C4-2B (cell line): Measurements from ENCODE around the gene SCAMP4.
"Not testable (repeated sequence)": the region's sequence is repeated elsewhere in the genome, so short reads cannot be mapped to it uniquely, and the experiment has no call there.

Experiments used
- H3K27ac ChIP-seq: fragments of 450-650 bp; 2 replicates; pipeline ENCODE4 v1.5.1; 2017
- ZFX ChIP-seq: fragments of 450-650 bp; IDR thresholded peaks from 2 replicates; pipeline ENCODE4 v1.6.1; 2017
- TF ChIP-seq, protein P1 (sequence below): fragments of 450-650 bp; conservative IDR thresholded peaks from 2 replicates; pipeline ENCODE4 v1.5.1; 2017; ENCODE audit warnings: mild to moderate bottlenecking

The SCAMP4 gene

DNA sequence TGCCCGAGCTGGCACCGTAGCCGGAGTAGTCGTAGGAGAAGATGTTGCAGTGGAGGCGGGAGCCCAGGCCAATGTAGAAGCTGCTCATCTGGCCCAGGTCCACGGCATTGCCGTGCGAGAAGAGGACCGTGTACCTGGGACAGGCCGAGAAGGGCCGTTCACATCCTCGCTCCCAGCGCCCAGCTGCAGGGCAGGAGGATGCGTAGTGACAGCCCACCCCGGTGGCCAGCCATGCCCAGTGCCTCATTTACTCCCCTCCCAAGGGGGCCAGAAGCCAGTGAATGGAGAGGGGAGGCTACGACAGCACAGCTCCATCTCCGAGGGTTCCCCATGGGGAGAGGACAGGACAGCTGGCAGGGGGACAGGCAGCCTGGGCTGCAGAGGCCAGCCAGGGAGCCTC lies 25.2 kb upstream of the SCAMP4 start:
- not testable (repeated sequence) for H3K27ac ChIP-seq

DNA sequence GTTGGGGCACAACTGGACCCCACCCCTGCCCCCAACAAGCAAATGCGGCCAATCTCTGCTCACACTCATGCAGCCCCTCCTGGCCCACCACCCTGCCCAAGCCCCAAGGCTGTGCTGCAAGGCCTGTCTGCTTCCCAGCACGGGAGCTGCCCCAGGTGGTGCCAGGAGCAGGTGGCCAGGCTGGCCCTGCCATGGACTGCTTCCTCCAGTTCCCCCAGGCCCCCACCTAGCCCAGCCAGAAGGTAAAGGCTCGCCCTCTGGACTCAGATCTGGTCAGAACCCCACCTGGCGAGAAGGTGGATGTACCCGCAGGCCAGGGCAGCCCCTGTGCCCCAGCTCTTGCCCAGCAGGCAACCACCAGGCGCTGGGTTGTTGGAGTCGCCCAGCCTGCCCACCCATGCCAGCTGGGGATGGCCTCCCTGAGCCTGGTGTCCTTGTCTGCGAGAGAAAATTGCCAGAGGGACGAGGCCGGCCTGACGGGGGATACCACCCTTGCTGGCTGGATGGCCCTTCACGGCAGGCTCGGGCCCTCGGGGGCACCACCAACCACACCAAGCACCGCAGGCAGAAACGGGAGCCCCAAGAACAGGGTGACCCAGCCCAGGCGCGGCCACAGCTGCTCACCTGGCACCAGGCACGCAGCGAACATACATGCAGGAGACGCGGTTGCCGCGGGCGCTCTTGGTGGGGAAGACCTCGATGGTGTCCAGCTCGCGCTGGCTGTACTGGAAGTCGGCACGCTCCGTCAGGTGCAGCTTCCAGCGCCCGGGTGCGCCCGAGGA lies 24.4 kb upstream of the SCAMP4 start:
- H3K27ac ChIP-seq: no peak overlapping the region
- TF ChIP-seq, protein P1, sequence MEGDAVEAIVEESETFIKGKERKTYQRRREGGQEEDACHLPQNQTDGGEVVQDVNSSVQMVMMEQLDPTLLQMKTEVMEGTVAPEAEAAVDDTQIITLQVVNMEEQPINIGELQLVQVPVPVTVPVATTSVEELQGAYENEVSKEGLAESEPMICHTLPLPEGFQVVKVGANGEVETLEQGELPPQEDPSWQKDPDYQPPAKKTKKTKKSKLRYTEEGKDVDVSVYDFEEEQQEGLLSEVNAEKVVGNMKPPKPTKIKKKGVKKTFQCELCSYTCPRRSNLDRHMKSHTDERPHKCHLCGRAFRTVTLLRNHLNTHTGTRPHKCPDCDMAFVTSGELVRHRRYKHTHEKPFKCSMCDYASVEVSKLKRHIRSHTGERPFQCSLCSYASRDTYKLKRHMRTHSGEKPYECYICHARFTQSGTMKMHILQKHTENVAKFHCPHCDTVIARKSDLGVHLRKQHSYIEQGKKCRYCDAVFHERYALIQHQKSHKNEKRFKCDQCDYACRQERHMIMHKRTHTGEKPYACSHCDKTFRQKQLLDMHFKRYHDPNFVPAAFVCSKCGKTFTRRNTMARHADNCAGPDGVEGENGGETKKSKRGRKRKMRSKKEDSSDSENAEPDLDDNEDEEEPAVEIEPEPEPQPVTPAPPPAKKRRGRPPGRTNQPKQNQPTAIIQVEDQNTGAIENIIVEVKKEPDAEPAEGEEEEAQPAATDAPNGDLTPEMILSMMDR: no peak
- TF ChIP-seq ZFX: no peak

DNA sequence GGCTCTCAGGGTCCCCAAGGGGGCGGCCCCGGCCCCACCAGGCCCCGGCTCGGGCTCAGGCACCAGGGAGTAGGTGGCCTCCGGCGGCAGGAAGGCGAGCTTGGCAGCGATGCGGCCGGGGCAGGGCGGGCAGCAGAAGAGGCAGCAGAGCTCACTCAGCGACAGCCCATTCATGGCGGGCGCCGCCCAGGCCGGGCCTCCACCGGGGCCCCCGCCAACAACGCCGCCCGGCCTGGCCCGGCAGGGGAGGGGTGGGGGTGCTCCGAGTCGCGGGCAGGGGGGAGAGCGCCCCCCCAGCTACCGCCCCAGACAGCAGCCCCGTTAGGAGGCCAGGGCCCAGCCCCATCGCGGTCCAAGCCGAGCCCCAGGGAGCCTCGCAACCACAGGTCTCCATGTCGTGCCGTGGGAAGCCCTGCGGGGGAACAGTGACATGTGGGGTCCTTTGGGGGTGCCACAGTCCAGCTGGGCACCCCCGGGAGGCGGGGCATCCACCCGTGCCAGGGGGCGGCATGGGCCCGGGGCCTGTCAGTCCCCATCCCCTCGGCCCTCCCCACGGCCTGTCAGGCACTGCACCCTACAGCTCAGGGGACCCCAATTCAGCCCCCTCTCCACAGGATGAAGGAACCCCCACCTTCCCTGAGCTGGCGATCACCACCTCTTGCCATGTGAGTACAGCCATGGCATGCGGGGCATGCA lies 23.7 kb upstream of the SCAMP4 start:
- H3K27ac ChIP-seq: not testable (repeated sequence)

DNA sequence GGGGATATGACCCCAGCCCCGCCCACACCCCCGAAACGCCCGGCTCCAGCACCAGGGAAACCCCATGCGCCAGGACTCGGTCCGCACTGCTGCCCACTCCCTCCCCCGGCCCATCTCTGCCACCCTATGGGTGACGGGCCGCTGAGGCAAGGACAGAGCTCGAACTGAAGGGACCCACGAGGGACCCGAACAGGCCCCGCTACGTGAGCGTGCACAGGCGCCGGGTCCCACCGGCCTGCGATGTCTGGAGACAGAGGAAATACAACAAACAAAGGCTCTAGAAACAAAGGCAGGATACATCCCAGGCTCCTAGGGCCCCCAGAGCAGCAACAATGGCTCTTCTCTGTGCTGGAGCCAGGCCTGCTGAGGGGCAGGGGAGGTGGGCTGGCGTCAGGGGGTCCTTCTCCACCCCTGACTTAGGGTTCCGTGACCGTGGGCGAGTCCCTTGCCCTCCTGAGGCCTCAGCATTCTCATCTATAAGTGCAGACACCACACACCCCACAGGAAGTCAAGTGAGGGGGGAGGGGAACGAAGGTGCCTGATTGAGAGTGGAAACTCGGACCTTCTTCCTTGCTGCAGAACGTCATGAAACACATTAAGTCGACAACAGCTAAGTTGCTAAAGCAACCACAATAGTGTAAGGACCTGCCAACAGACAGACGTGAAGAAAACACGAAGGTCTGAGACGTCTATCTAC lies 23.0 kb upstream of the SCAMP4 start:
- H3K27ac ChIP-seq: no peak overlapping the region
- TF ChIP-seq, protein P1: no peak
- TF ChIP-seq ZFX: no peak

DNA sequence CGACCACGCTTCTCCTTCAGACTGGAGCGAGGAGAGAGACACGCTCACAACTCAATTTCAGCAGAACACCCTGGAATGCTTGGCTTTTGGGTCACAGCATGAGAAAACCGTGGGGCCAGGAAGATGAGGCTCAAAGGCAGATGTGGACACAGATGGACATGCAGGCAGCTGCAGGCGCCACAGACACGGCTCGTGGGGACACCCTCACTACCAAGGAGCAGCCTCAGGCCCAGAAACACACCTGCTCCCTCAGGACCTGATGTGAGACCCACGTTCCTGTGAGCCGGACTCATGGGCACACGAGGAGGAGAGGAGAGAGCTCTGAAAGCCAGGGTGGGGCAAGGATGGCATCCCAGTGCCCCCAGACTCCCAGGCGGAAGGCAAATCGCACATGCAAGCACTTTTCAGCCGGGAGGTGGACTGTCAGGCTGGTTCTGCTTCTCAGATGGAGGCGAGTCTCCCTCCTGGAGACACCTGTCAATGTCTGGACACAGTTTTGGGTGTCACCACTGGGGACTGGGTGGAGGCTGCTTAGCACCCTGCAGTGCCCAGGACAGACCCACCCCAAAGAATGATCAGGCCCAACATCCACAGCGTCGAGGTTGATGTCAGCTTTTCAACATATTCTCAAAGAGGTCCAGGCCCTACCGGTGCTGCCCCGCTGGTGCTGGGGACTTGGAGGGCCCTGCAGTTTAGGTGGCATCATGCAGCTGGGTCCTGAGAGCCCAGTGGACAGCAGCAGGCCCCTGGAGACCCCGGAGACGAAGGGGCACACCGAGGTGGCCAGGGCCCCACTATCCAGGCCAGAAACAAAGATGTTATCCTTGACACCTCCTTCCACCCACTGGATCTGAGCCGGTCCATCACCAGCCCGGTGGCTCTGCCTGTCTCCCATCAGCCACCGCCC lies 22.2 kb upstream of the SCAMP4 start:
- TF ChIP-seq, protein P1: no peak
- TF ChIP-seq ZFX: no peak
- H3K27ac ChIP-seq: peak overlapping the region; percentile 80; the same call in 1 of the 2 replicates

DNA sequence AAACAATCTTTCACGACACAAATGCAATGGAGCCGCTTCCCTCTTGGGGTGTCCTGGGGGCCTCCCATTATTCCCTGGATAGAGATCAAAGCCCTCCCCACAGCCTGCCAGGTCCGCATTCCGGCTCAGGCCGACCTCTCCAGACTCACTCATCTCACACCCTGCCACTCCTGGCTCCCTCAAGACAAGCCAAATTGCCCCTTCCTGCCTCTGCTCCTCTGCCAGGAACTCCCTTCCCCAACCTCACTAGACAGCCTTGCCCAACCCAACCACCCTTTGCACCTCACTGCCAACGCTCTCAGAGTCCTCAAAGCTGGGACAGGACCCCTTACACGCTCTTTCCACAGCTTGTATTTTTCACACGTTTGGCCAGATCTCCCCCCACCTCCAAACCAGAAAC lies 21.4 kb upstream of the SCAMP4 start:
- H3K27ac ChIP-seq: peak overlapping the region; percentile 80
- TF ChIP-seq, protein P1: no peak
- no peak for TF ChIP-seq ZFX

DNA sequence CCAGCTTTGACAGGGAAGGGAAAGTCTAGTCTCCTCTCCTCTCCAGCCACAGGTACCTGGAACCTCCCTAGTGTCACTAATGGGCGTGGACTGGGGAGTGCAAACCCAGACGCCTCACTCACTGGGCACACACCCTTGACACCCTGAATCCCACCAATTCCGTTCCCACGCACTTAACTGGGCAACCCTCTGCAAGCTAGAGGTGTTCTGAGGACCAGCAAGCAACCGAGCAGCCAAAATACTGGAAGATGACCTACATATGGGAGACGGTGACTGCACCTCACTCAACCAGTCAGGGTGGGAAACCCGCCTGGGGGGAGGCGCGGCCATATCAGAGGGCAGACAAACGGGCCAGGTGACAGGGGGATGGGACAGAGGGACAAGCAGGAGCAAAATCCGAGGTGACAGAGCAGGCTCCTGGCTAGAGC lies 20.9 kb upstream of the SCAMP4 start:
- H3K27ac ChIP-seq: peak overlapping the region; percentile 80
- no peak for TF ChIP-seq ZFX
- TF ChIP-seq, protein P1: no peak
